Mucosa of descending colon (tissue), 3 donors: Measurements from ENCODE around the gene ARHGAP31. TPM values are rescaled to one million over a fixed set of nuclear protein-coding genes. Genes with fewer than 3 reads are reported as not detected.
"Not testable (repeated sequence)": the region's sequence is repeated elsewhere in the genome, so short reads cannot be mapped to it uniquely, and the experiment has no call there.

Experiments
- ATAC-seq: fragments of 200-7000 bp; cut with Tn5 transposase; one replicate; pipeline ENCODE4 v1.9.1; 2020; ENCODE audit warnings: mild to moderate bottlenecking, moderate library complexity
- DNase-seq, 3 donors: peaks; one replicate each; pipeline ENCODE4 v3.0.0-alpha.2; 2020
- H3K36me3 ChIP-seq: fragments of 200-600 bp; one replicate; pipeline ENCODE4 v1.8.0; 2021; ENCODE audit warnings: low read depth, mild to moderate bottlenecking
- H3K4me1 ChIP-seq: fragments of 200-600 bp; one replicate; pipeline ENCODE4 v1.8.0; 2021; ENCODE audit warnings: low read depth, mild to moderate bottlenecking
- H3K4me3 ChIP-seq: fragments of 200-600 bp; one replicate; pipeline ENCODE4 v1.8.0; 2021; ENCODE audit warnings: mild to moderate bottlenecking
- H3K9me3 ChIP-seq: fragments of 200-600 bp; one replicate; pipeline ENCODE4 v1.8.0; 2021; ENCODE audit warnings: mild to moderate bottlenecking
- intact Hi-C, 2 donors: fragments of 100-400 bp; cut with DNase I in 1 of 2; cut with micrococcal nuclease in 1 of 2; formaldehyde crosslinking; loops; one replicate each; pipeline versions ENCODE4 v1.11.0 to v1.11.1; 2022; cut with DNase I, micrococcal nuclease
- total RNA-seq, 3 donors: library from RNA; stranded (reverse); fragmentation: NEBNext Ultra II Directional in 2 of 3; extraction: Animal tissue kit (Norgen Biotek cat#: 25700) in 2 of 3; gene quantifications; one replicate each; pipeline versions ENCODE4 v1.2.1 to v1.2.4, GENCODE V29; 2021 to 2023
- TF ChIP-seq, protein P1 (sequence below): fragments of 200-600 bp; IDR thresholded peaks from one replicate; pipeline ENCODE4 v1.8.0; 2022; ENCODE audit warnings: antibody characterized with exemption, mild to moderate bottlenecking
- donor health status: DM: no; HTN: no; CAD: no; lungs with moderate emphysema.
- donor health status: DM: no; HTN: no; CAD: no.
- donor health status: DM: no; HTN: yes; CAD: no.

The ARHGAP31 gene
- total RNA-seq, 3 donors from 2014 or later: 7.7 to 25.8 (median 11.8) TPM

DNA sequence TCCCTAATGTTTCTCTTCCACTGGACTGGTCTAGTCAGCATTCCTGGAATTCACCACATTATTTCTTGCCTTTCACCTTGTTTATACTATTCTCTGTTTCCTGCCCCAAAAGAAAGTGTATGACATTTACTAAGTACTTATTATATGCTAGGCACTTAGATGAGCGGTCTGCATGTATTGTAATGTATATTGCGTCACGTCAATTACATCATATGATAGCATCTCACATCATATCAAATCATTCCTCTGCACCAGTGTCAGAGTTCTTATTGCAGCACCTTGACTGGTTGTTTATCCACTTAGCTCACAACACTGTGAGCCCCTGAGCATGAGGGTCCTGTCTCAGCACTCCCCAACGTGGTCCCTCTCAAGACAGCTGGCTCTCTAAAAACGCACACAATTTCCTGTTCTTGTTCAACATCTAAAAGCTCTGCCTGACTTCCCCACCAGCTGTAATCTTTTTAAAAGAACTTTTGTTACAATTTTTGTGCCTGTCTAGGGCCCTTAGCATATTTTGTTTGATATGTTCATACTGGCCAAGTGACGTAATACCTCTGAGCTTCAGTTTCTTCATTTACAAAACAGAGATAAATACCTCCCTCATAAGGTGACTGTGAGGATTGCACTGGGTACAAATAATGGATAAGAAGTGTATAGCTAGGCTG, 58.8 kb downstream of the ARHGAP31 start:
- intact Hi-C loops: no loop called here

DNA sequence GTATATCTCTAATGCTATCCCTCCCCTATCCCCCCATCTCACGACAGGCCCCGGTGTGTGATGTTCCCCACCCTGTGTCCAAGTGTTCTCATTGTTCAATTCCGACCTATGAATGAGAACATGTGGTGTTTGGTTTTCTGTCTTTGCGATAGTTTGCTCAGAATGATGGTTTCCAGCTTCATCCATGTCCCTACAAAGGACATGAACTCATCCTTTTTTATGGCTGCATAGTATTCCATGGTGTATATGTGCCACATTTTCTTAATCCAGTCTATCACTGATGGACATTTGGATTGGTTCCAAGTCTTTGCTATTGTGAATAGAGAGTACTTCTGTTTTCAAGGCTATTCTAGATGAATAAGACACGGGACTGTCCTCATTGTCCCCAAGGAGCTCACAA, 61.4 kb downstream of the ARHGAP31 start:
- H3K9me3 ChIP-seq, DNase-seq, H3K36me3 ChIP-seq, ATAC-seq, H3K4me1 ChIP-seq, H3K4me3 ChIP-seq, intact Hi-C loops: not testable (repeated sequence)

More for the DNA sequence above, 58.8 kb downstream of the ARHGAP31 start:
- H3K4me3 ChIP-seq: no peak overlapping the region
- no peaks in the 10 kb centered on the region for H3K9me3 ChIP-seq
- peak; percentile 70 for ATAC-seq
- TF ChIP-seq, protein P1, sequence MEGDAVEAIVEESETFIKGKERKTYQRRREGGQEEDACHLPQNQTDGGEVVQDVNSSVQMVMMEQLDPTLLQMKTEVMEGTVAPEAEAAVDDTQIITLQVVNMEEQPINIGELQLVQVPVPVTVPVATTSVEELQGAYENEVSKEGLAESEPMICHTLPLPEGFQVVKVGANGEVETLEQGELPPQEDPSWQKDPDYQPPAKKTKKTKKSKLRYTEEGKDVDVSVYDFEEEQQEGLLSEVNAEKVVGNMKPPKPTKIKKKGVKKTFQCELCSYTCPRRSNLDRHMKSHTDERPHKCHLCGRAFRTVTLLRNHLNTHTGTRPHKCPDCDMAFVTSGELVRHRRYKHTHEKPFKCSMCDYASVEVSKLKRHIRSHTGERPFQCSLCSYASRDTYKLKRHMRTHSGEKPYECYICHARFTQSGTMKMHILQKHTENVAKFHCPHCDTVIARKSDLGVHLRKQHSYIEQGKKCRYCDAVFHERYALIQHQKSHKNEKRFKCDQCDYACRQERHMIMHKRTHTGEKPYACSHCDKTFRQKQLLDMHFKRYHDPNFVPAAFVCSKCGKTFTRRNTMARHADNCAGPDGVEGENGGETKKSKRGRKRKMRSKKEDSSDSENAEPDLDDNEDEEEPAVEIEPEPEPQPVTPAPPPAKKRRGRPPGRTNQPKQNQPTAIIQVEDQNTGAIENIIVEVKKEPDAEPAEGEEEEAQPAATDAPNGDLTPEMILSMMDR: no peak
- H3K36me3 ChIP-seq: no peaks in the 10 kb centered on the region
- H3K4me1 ChIP-seq: no peaks in the 10 kb centered on the region
- no peak for DNase-seq

DNA sequence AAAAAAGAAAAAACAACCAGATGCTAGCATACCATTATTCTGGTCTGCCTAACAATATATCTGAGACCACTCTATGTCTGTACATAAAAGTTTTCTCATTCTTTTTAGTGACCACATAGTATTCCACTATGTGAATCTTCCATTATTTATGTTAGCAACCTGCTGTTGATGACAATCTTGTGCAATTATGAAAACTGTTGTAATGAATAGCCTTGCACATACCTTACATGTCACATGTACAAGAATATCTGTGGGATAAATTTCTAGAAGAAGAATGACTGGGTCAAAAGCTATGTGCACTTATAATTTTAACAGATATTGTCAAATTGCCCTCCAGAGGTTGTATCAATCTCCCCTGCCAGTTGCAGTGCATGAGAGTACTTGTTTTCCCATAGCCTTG, 62.5 kb downstream of the ARHGAP31 start:
- Histone ChIP-seq H3K9me3 (no peaks in the 10 kb centered on the region), H3K36me3 (no peaks in the 10 kb centered on the region), H3K4me3 (no peak overlapping the region), H3K4me1 (no peaks in the 10 kb centered on the region)
- ATAC-seq: no peak
- TF ChIP-seq, protein P1: no peak
- DNase-seq: no peak
- intact Hi-C loops: no loop called here

DNA sequence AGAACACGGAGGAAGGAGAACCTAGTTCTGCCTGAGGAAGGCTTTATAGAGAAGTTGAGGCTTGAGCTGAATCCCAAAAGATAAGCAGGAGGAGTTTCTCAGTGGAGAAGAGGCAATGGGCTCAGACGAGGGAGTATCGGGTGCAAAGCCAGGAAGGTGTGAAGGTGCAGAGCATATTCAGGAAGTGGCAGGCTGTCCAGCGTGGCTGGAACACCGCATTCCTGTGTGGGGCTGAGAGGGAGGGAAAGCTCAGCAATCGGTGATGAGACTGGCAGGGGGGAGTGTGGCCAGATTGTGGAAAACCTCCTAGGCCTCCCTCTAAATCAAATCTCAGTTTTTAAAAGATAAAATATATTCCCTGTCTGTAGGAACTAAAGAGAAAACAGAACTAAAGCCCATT, 63.0 kb downstream of the ARHGAP31 start:
- Histone ChIP-seq H3K4me3 (no peak overlapping the region), H3K4me1 (no peaks in the 10 kb centered on the region), H3K9me3 (no peaks in the 10 kb centered on the region), H3K36me3 (no peaks in the 10 kb centered on the region)
- TF ChIP-seq, protein P1: no peak
- intact Hi-C loops: no loop called here
- ATAC-seq (peak; percentile 81), DNase-seq (peak in 1 of 3 donors; percentile 31)

DNA sequence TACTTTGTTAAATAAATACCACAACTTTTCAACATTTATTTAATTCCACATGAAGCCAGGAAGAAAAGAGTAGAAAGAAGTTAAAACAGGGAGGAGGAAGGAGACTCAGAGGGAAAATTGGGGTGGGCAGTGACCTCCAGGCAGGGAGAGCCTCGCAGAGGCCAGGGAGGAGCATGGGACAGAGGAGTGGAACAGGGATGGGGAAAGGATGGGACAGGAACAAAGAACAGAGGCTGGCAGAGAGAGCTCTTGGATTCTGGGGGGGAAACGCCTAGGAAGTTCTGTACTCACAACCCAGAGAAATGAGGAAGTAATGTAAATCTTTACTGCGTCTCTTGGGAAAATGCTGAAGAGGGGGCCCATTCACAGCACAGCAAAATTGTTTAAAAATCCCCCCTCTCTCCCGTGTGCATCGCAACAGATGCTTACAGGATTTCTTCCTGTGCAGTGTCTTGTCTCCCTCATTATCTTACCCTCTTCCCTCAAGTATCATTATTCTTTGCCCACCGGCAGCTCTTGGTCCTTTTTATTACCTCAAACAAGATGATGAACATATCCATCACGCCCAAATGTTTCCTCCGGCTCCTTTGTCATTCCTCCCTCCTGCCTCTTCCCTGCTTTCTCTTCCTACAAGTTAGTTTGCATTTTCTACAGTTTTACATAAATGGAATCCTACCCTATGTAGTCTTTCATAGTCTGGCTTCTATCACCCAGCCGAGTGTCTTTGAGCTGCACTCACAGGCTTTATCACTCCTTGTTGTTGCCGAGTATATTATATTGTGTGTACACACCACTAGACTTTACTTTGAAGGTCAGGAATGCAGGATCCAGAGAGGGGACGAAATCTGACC, 65.5 kb downstream of the ARHGAP31 start:
- H3K4me3 ChIP-seq: no peak overlapping the region
- no peaks in the 10 kb centered on the region for H3K4me1 ChIP-seq
- DNase-seq: no peak
- H3K36me3 ChIP-seq: no peaks in the 10 kb centered on the region
- peak; percentile 28 for ATAC-seq
- H3K9me3 ChIP-seq: no peaks in the 10 kb centered on the region
- intact Hi-C loops: no loop called here
- TF ChIP-seq, protein P1: no peak
